Activated gamma-delta T cell (primary cell): ENCODE data around the gene BHMT2.

Experiments
- DNase-seq: peaks from one replicate; lab custom pipeline; 2025; lab: John Stamatoyannopoulos, UW

BHMT2 gene

DNA sequence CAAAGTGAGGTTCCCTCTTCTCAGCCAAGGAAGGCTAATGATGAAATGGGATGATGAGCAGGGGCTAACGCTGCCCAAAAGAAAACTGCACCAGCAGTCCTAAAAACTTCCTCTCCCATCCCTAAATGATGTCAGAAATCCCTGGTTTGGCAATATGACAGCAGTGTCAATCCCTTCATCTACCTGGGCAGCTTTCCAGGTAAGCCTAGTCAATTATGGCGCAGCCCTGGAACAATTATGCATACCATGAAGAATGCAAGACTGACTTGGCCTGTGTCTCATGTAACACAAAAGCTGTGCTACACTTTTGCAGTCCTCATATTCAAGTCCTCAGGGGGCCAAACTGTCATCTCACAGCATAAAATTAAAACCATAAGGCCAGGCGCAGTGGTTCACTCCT, 7.1 kb upstream of the BHMT2 start:
- DNase-seq = no peak

DNA sequence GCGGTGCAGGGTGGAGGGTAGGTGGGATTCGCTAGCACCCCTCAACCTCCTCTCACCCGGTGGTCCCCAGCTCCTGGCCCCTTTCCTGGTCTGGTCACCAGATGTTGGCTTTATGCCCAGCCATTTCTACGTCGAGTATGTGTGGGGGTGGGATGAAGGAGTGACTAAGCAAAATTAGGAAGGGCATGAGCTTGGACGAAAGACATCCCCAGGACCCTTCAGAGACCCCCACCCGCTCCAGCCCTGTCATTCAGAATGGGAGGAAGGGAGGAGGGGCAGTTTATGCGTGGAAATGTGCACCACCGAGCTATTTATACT, 742 bp downstream of the BHMT2 start:
- DNase-seq = no peak

DNA sequence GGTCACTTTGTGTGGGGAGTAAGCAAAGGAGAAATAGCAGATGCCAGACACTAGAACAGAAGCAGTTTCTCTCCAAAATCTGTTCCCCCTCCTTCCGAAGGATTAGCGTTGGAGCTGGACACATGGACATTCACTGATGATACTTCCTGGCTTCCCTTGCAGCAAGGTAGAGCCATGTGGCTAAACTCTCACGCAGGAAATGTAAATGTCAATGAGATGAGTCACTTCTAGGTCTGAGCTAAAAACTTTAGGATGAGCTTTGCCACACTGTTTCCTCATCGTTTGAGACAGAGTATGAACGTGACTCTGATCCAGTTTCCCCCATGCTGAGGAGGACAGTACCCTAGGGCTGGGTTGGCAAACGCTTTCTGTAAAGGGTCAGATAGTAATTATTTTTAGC, 5.1 kb downstream of the BHMT2 start:
- no peak for DNase-seq

DNA sequence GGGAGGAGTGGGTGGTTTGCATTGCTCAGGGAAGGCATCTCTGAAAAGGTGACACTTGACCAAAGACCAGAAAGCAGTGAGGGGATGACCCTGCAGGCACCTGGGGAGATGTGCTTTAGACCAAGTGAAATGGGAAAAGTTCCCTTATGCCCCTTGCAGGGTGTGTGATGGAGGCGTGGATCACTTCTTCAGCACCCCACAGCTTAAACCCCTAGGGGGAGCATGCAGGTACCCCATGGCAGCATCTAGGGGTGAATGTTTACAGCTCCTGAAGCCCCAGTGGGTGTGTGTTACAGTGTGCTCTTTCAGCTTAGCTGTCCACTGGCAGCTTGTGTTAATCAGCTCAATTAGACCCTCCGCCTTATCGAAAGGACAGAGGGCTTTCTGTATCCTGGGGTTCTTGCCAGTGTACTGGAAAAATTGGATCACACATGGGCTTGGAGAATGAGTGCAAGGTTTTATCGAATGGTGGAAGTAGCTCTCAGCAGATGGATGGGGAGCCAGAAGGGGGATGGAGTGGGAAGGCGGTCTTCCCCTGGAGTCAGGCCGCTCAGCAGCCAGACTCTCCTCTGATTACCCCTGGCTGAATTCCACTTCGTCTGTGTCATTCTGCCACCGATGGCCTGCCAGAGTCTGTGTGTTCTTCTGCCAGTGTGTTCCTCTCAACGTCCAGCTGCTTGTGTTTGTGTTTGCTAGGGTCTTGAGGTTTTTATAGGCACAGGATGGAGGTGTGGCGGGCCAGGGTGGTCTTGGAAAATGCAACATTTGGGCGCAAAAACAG, 6.3 kb downstream of the BHMT2 start:
- DNase-seq = no peak

DNA sequence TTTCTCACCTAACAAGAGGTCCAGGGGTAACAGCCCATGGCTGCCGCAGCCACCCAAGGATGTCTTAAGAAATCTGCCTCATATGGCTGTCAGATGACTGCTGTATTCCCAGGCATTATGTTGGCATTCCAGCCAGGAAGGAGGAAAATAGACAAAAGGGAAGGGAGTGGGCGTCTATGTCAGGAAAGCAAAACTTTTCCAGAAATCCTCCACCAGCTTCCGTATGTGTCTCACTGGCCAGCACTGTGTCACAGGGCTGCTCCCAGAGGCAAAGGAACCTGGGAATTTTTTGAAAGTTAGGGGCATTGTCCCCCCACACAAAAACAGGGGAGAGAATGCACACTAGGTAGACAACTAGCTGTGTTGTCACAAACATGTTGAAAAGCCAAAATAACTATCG, 7.3 kb downstream of the BHMT2 start:
- DNase-seq = no peak

DNA sequence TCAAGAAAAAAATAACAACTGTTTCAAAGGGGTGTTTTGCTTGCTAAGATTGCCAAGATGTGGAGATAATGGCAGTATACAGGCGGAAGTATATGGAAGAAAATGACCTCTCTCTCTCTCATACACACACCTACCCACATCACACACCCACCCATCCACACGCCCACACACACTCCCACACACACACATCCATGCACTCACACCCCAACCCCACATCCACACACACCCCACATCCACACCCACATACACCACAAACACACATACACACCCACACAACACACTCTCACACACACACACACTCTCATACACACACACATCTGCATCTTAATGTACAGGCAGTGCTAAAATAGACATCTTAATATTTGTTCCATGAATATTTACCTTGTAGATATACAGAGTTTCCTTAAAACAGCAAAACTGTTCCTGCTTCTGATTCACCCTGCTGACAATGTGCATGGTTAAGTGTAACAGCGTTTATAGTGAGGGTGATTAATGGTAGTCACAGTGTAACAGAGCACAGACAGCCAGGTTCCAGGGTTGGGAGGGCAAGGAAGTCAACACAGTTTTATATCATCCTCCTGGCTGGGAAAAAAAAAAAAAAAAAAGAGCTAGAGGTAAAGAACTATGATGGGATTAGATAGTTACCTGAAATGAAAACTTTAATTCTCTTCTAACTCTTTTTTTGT, 8.3 kb downstream of the BHMT2 start:
- DNase-seq = no peak

DNA sequence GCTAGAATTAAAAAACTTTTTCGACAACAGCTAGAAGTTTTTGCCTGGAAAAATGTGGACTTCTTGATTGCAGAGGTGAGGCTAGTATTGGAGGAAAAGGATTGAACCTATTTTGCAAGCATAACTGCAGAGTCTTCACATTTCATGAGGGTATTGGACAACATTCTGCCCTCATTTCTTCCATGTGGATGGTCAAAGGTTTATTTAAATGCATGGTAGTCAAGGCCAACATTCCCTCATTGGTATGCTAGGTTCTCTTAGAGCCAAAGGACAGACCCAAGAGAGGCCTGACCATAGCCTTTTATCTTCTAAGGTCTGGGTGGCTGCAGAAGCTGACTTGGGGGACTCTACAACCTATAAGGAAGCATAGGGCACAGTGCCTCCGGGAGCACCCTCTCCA, 11.2 kb downstream of the BHMT2 start:
- DNase-seq = no peak

DNA sequence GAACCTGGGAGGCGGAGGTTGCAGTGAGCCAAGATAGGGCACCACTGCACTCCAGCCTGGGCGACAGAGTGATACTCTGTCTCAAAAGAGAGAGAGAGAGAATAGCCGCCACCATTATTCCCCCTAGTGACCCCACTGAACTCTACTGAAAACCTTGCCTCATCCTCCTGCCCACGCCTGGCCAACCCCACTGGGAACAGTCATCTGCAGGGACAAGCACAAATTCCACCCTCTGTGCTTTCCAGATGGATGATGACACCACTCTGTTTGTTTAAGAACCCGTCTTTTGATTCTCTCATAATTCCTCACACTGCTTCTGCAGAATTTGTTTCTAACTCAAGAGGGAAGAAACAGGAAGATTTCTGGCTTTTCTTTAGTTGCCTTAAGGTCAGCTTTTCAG, 12.2 kb downstream of the BHMT2 start:
- no peak for DNase-seq

DNA sequence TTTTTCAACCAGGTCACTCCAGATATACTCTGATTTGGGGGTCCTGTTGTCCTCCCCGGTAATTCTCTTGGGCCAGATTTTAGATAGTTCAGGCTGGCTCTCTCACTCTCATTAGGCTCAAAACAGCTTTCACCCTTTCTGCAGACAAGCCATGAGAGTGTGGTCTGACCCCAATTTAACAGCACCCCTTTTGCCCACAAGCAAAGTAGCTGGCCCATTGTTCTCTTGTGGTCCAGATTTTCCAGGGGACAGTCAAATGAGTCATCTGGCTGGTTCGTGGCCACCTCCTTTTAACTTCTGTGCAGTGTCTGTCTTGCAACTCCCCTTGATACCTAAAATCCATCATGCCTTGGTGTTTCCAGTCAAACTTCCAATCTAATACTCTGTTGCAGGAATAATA, 16.5 kb downstream of the BHMT2 start:
- no peak for DNase-seq

DNA sequence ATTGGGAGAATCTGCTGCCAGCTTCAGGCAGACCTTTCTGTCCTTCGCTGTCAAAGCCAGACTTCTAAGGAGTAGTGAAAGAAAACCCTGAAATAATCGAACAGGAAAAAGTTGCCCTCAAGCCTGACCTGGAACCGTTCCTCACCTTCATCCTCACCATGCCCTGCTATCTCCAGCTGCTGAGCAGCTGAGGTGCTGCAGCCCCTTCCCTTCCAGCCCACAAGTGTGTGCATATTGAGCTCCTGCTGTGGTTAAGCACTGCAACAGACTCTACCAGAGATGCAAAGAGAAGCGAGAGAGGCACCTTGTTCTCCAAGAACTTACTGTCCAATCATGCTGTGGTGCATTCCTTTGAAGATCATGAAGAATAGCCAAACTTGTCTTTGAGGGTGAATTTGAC, 18.9 kb downstream of the BHMT2 start:
- no peak for DNase-seq

DNA sequence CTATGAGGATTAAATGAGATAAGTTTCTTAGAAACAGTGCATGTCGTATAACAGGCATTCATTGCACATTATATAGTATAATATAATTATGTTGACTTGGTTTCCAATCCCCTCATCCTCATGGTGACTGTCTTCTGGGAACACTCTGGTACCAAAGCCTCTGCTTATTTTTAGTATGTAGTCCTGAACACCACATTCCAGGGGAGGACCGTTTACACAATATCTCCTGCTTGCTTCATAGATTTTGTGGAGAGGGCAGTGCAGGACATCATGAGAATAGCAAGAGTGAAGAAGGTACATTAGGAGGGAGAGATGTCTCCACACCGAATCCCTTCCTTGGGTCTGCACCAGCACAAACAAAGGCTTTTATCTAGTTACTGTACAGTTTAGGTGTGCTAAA, 21.5 kb downstream of the BHMT2 start:
- no peak for DNase-seq

DNA sequence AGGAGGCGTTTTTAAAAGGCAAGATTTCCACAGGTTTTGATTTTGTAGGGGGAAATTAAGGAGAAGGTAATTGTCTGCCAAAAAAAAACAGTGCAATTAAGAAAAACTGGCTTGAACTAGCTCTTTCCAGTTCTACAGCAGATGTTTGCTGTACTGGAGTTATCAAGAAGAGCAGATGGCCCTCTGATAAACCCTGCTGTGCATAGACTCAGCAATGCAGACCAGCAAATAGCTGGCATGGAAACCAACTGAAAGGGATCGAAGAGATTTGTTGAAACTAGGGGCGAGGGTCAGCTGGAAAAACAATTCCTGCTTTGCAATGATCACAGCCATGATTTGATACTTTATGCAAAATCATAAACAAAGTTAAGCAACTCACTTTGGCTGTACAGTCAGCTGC, 24.2 kb downstream of the BHMT2 start:
- no peak for DNase-seq

DNA sequence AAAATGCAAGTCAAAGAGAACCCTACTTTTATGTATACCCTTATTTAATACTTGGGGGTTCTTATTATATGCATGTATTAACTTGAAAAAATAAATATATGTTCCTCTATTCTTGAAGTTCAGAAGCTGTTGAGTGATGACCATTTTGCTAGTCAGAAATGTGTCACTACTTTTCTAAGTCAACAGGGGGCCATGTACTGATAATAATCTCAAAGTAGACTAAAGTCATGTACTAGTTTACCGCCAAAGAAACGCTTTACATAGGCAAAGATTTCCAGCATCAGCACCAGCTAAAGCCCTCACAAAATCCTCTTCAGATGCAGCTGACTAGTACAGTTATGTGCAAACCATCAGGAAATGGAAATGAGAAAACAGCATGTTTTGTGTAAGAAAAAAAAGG, 36.3 kb downstream of the BHMT2 start:
- no peak for DNase-seq

DNA sequence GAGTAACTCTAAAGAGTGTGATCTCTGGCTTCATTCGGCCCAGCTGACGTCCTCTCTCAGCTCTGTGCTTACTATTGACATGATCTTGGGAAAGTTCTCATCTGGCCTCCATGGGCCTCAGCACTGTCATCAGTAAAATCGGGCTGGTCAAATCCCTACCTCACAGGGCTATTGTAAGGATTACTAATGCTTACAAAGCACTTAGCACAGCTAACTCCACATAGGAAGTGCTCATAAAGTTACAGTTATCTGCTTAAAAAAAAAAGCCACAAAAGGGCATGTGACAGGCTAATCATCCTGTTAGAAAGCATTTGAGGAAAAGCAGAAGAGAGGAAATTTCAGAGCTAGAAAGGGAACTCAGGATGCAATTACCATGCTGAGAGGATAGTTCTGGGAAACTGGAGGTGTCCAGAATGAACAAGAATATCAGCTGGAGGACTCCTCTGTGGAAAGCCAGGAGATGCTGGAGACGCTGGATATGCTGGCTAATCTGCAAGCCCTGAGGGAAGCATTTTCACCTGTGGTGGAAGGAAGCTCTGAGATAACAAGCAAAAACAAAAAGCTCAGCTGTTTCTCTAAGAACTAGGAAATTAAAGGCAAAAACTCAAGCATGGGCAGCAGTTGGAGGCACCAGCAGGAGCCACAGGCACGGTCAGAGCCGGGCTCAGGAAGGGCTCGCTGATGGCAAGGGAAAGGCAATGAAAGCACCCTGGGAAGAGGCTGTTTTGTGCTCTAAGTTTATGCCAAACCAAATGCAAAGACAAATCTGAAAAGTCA, 37.6 kb downstream of the BHMT2 start:
- DNase-seq = no peak

DNA sequence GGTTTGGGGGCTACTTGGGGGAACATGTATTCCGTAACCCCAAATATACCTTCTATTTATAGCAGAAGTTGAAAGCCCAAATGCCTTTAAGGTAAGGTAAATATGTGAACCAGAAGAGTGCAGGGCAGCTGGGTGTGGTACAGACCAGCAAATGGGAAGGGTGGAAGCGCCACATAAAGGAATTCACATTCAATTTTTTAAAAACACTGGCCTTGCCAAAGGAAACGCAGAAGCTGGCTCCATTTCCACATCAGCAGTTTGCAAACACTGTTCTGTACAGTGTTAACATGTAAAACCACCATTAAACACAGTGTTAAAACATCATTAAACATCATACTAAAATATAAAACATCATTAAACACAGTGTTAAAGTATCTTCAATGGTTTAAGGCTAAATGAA, 38.5 kb downstream of the BHMT2 start:
- no peak for DNase-seq

DNA sequence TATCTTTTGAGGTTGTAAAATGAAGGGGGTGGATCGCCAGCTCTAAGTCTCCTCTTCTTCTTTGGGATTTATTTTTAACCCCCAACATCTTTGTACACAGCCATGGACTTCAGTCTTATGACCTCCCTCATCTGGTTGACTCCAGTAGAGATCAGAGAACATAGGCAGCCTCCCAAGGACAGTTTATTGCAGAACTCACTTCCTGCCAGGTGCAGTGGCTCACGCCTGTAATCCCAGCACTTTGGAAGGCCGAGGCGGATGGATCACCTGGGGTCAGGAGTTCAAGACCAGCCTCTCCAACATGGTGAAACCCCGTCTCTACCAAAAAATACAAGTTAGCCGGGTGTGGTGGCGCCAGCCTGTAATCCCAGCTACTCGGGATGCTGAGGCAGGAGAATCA, 39.2 kb downstream of the BHMT2 start:
- no peak for DNase-seq

DNA sequence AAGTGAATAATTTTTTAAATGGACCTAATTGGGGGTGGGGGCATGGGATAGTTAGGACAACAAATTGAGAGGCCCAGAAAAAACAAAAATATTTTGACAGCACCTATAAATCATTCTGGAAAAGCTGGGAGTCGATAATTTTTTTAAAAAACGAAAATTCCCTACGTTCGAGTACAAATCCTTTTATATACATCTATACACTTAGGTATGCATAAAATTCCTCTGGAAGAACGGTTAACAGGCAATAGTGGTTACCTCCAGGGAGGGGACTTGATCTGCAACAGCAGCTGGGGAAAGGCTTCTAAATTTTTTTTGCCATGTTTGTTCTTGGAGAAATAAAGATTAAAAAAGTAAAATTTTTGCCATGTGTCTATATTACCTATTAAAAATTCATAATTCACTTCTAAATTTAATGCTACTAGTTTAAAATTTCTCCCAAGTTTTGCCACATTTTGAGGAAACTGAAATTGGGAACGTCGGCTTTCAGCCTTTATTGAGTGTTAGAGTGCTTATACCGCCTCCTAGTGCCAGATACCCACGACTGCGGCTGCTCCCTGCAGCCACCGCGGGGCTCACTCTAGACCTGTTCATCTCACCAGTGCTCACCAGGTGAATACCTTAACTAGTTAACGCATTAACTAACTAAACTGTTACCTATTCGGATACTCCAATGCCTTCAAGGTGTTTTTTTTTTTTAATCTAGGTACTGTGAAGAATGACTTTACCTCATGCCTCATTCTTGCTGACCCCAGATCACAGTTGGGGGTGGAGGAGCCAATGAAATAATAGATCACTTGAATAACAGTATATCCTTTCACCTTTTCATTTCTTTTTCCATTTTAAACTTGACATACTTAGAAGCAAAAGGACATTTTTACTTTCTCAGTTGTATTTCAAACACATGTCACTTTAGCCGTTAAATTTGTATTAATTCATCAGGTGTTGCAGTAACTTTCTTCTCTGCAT, 40.2 kb downstream of the BHMT2 start:
- DNase-seq = no peak

DNA sequence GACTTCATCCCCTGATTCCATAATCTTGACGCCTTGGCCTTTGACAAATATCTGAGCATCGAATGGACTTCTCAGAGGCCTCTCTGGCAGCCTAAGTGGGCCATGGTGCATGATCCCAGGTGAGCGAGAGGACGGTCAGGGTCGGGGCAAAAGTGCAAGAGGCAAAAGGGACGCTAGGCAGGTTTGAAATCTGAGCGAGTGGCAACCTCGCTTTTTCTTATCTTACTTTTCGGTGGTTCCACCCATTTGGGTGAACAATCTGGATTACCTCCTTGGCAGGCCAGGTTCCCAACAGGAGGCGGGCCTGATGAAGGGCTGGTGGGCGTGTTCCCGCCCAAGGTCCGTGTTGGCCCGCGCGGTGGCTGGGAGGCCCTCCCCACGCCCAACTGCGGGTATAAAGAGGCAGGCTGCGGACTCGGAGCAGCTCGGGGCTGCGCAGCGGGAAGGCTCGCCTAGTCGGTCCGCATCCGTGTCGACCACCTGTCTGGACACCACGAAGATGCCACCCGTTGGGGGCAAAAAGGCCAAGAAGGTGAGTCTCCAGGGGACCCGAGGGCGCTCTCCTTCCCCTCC, 41.9 kb downstream of the BHMT2 start, which contains the start of gene BHMT:
BHMT (plus strand) TSS at position 423 of the 573 bp plus-strand sequence; CDS start at position 500, 77 bp downstream.
- DNase-seq = no peak

DNA sequence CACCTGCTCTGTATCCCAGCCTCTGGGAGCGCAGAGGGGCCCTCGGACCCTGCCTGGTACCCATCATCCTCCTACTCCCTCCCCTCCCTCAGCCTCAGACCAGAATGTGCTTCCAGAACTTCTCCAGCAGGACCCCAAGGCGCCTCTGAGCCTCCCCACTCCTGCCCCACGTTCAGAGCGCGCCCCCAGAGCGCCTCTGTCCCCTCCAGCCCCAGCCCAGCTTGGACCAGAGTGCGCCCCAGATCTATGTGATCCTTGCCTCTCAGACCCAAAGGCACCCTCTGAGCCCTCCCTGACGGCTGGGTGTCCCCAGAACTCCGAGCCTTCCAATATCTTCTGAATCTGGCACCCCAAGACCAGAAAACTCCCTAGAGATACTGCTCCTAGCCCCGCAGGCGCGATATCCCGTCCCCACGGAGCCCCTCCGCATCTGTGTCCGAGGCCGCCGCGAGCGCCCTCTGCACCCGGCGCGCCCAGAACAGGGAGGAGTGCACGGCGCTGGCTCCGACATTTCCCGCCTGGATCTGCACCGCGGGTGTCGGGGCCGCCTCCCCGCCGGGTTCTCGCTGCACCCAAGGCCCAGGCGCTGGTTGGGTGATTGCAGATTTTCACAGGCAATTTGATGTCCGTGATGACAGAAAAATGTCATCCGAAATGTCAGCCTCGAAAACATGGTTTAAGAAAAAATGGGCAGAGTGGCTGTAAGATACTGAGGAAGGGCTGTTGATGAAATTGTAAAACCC, 42.6 kb downstream of the BHMT2 start:
- DNase-seq = no peak

DNA sequence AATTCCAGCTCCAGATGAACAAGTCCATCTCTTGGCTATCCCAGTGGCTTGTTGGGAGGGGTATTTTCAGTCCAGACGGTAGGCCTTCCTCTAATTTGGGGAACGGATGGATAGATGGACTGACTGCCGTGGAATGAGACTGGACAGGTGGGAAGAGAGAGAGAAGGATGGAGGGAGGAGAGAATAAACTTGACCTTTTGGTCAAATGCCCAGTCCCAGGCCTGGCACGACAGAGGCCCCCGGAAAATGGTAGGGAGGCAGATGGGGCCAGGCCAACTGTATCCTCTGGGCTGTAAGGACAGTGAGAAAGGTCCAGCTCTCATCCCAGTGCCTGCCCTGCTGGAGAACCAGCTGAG, 43.1 kb downstream of the BHMT2 start:
- no peak for DNase-seq

DNA sequence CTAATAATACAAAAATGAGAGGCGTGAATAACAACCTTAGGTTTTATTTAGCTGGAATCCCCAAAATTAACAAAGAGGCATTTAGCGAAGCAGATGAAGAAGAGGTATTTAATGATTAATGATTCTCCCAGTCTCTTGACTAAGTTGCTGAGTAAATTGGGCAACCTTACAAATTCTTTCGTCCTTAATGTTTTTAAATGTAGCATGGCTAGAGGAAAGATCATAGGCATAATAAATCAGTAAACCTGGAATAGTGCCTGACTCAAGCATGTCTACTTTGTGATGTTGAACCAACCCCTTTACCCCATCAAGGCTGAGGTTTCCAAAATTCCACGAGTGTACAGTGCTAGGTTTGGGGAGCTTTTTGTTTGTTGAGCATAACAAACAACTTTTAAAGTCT, 49.9 kb downstream of the BHMT2 start:
- DNase-seq = no peak
